ENCODE data around the gene KYNU.
A peak's percentile ranks its signal among the peaks of the same experiment; 100 is the strongest.

KYNU gene

DNA sequence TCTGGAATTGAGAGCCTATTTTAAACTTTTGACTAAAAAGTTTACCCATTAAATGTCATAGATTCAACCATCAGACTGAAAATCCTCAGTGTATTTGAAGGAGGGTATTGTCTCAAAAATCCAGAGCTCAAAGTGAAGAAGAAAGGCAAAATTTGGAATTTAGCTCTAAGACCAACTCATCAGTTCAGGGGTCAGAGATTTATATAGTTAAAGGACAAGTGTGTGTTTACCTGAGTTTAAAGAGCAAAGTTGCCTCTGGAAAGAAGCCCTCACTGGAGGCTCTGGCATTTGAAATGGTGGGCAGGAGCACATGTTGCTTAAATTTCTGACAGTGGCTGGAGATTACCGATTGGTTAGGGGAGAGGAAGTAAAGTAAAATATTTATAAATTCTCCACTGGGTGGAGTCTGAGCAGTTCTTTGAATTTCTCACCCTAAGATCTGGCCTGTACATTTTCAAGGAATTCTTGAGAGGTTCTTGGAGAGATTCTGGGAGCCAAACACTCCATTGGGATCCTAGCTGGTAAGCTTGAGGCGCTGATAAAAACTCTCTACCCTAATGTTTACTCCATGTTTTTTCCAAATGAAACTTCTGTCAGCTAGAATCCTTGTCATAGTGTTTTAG lies at the start of gene KYNU:
KYNU (plus strand) TSS at position 449 of the 623 bp plus-strand sequence. CDS start 7,704 bp downstream, outside the sequence.
- Histone ChIP-seq H3K4me3 (ENCODE audit: low read depth, low read length) (no peak within 1 kb of the TSS), H3K27me3 (replicated peaks) (no peaks in the 10 kb centered on the region), H3K36me3 (replicated peaks) (no peaks in the 10 kb centered on the region), H3K27ac (no peak within 1 kb of the TSS)
- DNase-seq = no peak
- TF ChIP-seq, protein P1, sequence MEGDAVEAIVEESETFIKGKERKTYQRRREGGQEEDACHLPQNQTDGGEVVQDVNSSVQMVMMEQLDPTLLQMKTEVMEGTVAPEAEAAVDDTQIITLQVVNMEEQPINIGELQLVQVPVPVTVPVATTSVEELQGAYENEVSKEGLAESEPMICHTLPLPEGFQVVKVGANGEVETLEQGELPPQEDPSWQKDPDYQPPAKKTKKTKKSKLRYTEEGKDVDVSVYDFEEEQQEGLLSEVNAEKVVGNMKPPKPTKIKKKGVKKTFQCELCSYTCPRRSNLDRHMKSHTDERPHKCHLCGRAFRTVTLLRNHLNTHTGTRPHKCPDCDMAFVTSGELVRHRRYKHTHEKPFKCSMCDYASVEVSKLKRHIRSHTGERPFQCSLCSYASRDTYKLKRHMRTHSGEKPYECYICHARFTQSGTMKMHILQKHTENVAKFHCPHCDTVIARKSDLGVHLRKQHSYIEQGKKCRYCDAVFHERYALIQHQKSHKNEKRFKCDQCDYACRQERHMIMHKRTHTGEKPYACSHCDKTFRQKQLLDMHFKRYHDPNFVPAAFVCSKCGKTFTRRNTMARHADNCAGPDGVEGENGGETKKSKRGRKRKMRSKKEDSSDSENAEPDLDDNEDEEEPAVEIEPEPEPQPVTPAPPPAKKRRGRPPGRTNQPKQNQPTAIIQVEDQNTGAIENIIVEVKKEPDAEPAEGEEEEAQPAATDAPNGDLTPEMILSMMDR (IDR thresholded peaks at IDR 0.05; ENCODE audit: low read depth, low read length, missing control alignments) = peak; percentile 16
- in situ Hi-C loops (cut with HindIII; ENCODE audit: low pct_ligation_motif_present, low sequenced_read_pairs) = no loop called here

DNA sequence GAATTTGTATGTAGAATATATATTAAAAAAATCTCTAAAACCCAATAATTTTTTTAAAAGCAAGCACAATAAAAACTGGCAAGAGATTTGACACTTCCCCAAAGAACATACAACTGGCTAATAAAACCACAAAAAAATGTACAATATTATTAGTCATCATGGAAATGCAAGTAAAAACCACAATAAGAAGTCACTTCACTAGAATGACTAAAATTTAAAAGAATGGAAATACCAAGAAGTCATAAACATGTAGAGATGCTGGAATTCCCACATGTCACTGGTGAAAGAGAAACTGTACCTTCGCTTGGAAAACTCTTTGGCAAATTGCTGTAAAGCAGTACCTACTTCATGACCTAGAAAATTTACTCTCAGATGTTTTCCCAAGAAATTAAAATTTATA lies 43.4 kb upstream of the KYNU start:
- Histone ChIP-seq H3K36me3 (replicated peaks) (no peaks in the 10 kb centered on the region), H3K27me3 (replicated peaks) (no peaks in the 10 kb centered on the region), H3K4me3 (ENCODE audit: low read depth, low read length) (no peak overlapping the region), H3K27ac (peak overlapping the region; percentile 41)
- TF ChIP-seq, protein P1 (IDR thresholded peaks at IDR 0.05; ENCODE audit: low read depth, low read length, missing control alignments) = no peak
- no peak for DNase-seq
- in situ Hi-C loops (cut with HindIII; ENCODE audit: low pct_ligation_motif_present, low sequenced_read_pairs) = no loop called here

- no peak for DNase-seq
- in situ Hi-C loops (cut with HindIII; ENCODE audit: low pct_ligation_motif_present, low sequenced_read_pairs) = no loop called here
- no peaks in the 10 kb centered on the region for H3K27me3 ChIP-seq (replicated peaks)
- H3K36me3 ChIP-seq (replicated peaks) = no peaks in the 10 kb centered on the region
- H3K27ac ChIP-seq = no peak overlapping the region
- TF ChIP-seq, protein P1 (IDR thresholded peaks at IDR 0.05; ENCODE audit: low read depth, low read length, missing control alignments) = no peak
- no peak overlapping the region for H3K4me3 ChIP-seq (ENCODE audit: low read depth, low read length)
These were observed 37.0 kb upstream of the KYNU start for GRCh38 chr2:142840436-142840835.

DNA sequence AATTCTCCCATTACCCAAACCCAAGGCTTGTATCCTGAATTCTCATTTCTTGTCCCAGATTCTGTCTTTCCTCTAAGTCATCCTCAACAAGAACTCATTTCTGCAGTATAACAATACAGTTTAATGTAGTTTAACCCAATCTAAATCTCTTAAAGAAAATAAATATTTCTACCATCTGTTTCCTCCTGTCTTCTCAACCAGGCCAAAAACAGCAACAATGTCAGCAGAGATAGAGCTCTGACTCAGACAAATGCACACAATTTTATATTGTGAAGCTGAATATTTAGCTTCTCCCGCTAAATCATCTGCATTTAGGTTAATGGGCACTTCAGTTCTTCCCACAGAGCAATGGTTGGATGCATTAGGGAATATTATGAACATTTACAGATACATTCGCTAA lies 35.7 kb upstream of the KYNU start:
- DNase-seq = peak; percentile 20
- no peaks in the 10 kb centered on the region for H3K27me3 ChIP-seq (replicated peaks)
- no peak overlapping the region for H3K27ac ChIP-seq
- in situ Hi-C loops (cut with HindIII; ENCODE audit: low pct_ligation_motif_present, low sequenced_read_pairs) = no loop called here
- TF ChIP-seq, protein P1 (IDR thresholded peaks at IDR 0.05; ENCODE audit: low read depth, low read length, missing control alignments) = no peak
- no peaks in the 10 kb centered on the region for H3K36me3 ChIP-seq (replicated peaks)
- H3K4me3 ChIP-seq (ENCODE audit: low read depth, low read length) = no peak overlapping the region

GRCh38 chr2:142842369-142842768 lies 35.1 kb upstream of the KYNU start:
- Histone ChIP-seq H3K36me3 (replicated peaks) (no peaks in the 10 kb centered on the region), H3K4me3 (ENCODE audit: low read depth, low read length) (no peak overlapping the region), H3K27ac (no peak overlapping the region), H3K27me3 (replicated peaks) (no peaks in the 10 kb centered on the region)
- DNase-seq = no peak
- TF ChIP-seq, protein P1 (IDR thresholded peaks at IDR 0.05; ENCODE audit: low read depth, low read length, missing control alignments) = no peak
- in situ Hi-C loops (cut with HindIII; ENCODE audit: low pct_ligation_motif_present, low sequenced_read_pairs) = no loop called here

GRCh38 chr2:142843731-142844130 lies 33.7 kb upstream of the KYNU start:
- no peak overlapping the region for H3K4me3 ChIP-seq (ENCODE audit: low read depth, low read length)
- in situ Hi-C loops (cut with HindIII; ENCODE audit: low pct_ligation_motif_present, low sequenced_read_pairs) = no loop called here
- H3K36me3 ChIP-seq (replicated peaks) = no peaks in the 10 kb centered on the region
- H3K27ac ChIP-seq = no peak overlapping the region
- TF ChIP-seq, protein P1 (IDR thresholded peaks at IDR 0.05; ENCODE audit: low read depth, low read length, missing control alignments) = no peak
- no peak for DNase-seq
- H3K27me3 ChIP-seq (replicated peaks) = no peaks in the 10 kb centered on the region
